PC-9 (cell line): Measurements from ENCODE around the gene UCP1. TPM values are rescaled to one million over a fixed set of nuclear protein-coding genes. Genes with fewer than 3 reads are reported as not detected.
A peak's percentile ranks its signal among the peaks of the same experiment; 100 is the strongest.

ENCODE experiments used
- BruUV-seq: library from RNA; stranded (reverse); fragments of 400-500 nt; replicated peaks from 2 replicates; lab custom pipeline; 2021; lab: Mats Ljungman, UMichigan
- CTCF ChIA-PET: fragments of 300-600 bp; sonication (Branson Sonifier 250); formaldehyde crosslinking; loops from one replicate; lab custom pipeline; 2022; ENCODE audit warnings: antibody characterized with exemption; lab: Charles Lee
- POLR2A ChIA-PET: fragments of 300-600 bp; sonication (Branson Sonifier 250); formaldehyde crosslinking; loops from one replicate; lab custom pipeline; 2022; ENCODE audit warnings: antibody characterized with exemption; ENCODE audit not compliant: unreplicated experiment; lab: Charles Lee
- DNase-seq, 2 experiments: peaks; one replicate each; pipeline versions ENCODE4 v3.0.0 to v3.0.0-alpha.2; 2015 to 2022; ENCODE audit warnings: mixed read lengths in 1 of 2
- H2AFZ ChIP-seq: fragments of 200-600 bp; sonication (generic); 2 replicates; pipeline ENCODE4 v1.8.1; 2017; ENCODE audit warnings: antibody characterized with exemption
- H3F3A ChIP-seq: fragments of 200-600 bp; sonication (generic); 2 replicates; pipeline ENCODE4 v1.8.1; 2017; ENCODE audit warnings: antibody characterized with exemption, mild to moderate bottlenecking, low read depth; ENCODE audit not compliant: insufficient read depth
- H3K27ac ChIP-seq: fragments of 200-600 bp; sonication (generic); 2 replicates; pipeline ENCODE4 v1.6.1; 2016; ENCODE audit warnings: mixed run types
- H3K27me3 ChIP-seq: fragments of 200-600 bp; sonication (generic); 2 replicates; pipeline ENCODE4 v1.6.1; 2016; ENCODE audit warnings: low read depth, mixed run types; ENCODE audit not compliant: insufficient read depth
- H3K36me3 ChIP-seq: fragments of 200-600 bp; sonication (generic); 2 replicates; pipeline ENCODE4 v1.6.1; 2016; ENCODE audit warnings: low read depth, mixed run types
- H3K4me1 ChIP-seq: fragments of 200-600 bp; sonication (generic); replicated peaks from 2 replicates; pipeline ENCODE4 v1.6.1; 2016; ENCODE audit warnings: mixed run types; ENCODE audit not compliant: insufficient read depth
- H3K4me2 ChIP-seq: fragments of 200-600 bp; sonication (generic); 2 replicates; pipeline ENCODE4 v1.6.1; 2017; ENCODE audit warnings: mixed run types
- H3K4me3 ChIP-seq: fragments of 200-600 bp; sonication (generic); 2 replicates; pipeline ENCODE4 v1.6.1; 2016; ENCODE audit warnings: mixed run types
- H3K79me2 ChIP-seq: fragments of 200-600 bp; sonication (generic); 2 replicates; pipeline ENCODE4 v1.6.1; 2017; ENCODE audit warnings: low read depth, mixed run types
- H3K9me2 ChIP-seq: fragments of 200-600 bp; sonication (generic); 2 replicates; pipeline ENCODE4 v1.8.1; 2017; ENCODE audit warnings: mild to moderate bottlenecking; ENCODE audit not compliant: insufficient read depth
- H3K9me3 ChIP-seq: fragments of 200-600 bp; sonication (generic); 2 replicates; pipeline ENCODE4 v1.8.1; 2016; ENCODE audit warnings: low read depth; ENCODE audit not compliant: insufficient read depth
- H4K20me1 ChIP-seq: fragments of 200-600 bp; sonication (generic); 2 replicates; pipeline ENCODE4 v1.8.1; 2017; ENCODE audit not compliant: insufficient read depth
- CTCF ChIP-seq: fragments of 200-600 bp; sonication (generic); conservative IDR thresholded peaks from 2 replicates; pipeline ENCODE4 v1.6.1; 2017; ENCODE audit warnings: mixed run types, antibody characterized with exemption, mild to moderate bottlenecking, moderate library complexity
- EZH2 ChIP-seq: fragments of 200-600 bp; sonication (generic); IDR thresholded peaks from 2 replicates; pipeline ENCODE4 v1.8.0; 2017; ENCODE audit warnings: antibody characterized with exemption, low read depth
- intact Hi-C: fragments of 100-400 bp; cut with micrococcal nuclease; formaldehyde crosslinking; loops from one replicate; pipeline ENCODE4 v1.10.0; 2022; ENCODE audit not compliant: unreplicated experiment
- total RNA-seq: library from RNA; stranded (reverse); gene quantifications from 2 replicates; pipeline ENCODE4 v1.2.3, GENCODE V29; 2021

UCP1 gene
- total RNA-seq, 1 experiment from 2014 or later: not detected

GRCh38 chr4:140595065-140595464 lies 26.3 kb upstream of the UCP1 start:
- H3K4me1 ChIP-seq: no peaks in the 10 kb centered on the region
- no peak overlapping the region for H3K4me2 ChIP-seq
- H3F3A ChIP-seq: no peaks in the 10 kb centered on the region
- CTCF ChIA-PET: interaction anchor here (0.8 to 1.1 kb wide), 3 partner anchors 14 to 256 kb away, joined by 3 to 6 read pairs (median 5); no protein-coding TSS in a partner anchor
- H4K20me1 ChIP-seq: no peaks in the 10 kb centered on the region
- DNase-seq: peak; percentile 40 to 46
- H3K36me3 ChIP-seq: no peaks in the 10 kb centered on the region
- peak; percentile 67 for TF ChIP-seq CTCF
- no peak for TF ChIP-seq EZH2
- H3K27me3 ChIP-seq: no peaks in the 10 kb centered on the region
- H2AFZ ChIP-seq: no peak overlapping the region
- no TSS peak for BruUV-seq
- POLR2A ChIA-PET: no interaction called here
- intact Hi-C loops: loop anchor here (1.0 to 10.0 kb wide), 5 partner anchors 42 to 560 kb away; partner anchors contain the start of gene RNF150
- no peak overlapping the region for H3K27ac ChIP-seq
- no peaks in the 10 kb centered on the region for H3K9me3 ChIP-seq
- H3K9me2 ChIP-seq: no peaks in the 10 kb centered on the region
- H3K4me3 ChIP-seq: no peak overlapping the region
- H3K79me2 ChIP-seq: no peaks in the 10 kb centered on the region

DNA sequence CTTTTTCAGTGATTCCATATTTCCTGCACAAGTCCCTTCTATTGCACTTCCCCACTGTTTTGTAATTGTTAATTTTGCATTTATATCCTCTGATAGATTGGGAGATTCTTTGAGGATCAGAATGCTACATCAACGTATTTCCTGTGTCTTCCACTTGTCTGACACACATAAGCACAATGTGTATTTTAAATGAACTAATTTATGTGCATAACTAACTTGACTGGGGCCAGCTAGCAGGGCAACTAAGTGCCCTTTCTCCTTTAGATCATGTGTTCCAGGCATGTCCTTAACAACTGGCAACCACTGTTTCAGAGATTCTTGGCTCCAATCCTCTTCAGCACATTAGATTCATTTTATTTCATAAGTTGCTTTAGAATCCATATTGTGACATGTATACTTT lies 15.7 kb upstream of the UCP1 start:
- ChIA-PET CTCF (no interaction called here), POLR2A (interaction anchor here (0.7 kb wide), 1 partner anchor 285 kb away, joined by 4 read pairs; no protein-coding TSS in a partner anchor)
- BruUV-seq: no TSS peak

DNA sequence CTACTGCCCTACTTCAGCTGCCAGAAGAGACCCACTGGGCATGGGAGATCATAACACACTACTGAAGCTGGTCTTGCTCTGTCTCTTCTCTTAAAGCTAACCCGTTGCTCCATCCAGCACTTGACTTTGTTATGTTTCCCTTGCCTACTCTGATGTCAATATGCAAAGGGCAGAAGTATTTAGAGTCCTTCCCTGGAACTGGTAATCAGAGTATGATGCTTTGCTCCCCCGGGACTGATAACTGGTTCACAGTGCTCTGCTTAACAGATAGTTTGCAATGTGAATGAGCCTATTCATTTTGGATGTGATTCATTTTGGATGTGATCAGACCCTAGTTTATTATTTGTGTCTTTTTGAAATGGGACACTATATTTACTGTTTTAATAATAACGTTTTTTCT lies 12.3 kb upstream of the UCP1 start:
- BruUV-seq: no TSS peak
- TF ChIP-seq CTCF: no peak
- POLR2A ChIA-PET: interaction anchor here (0.6 kb wide), 1 partner anchor 28 kb away, joined by 19 read pairs; no protein-coding TSS in a partner anchor

More for the DNA sequence above, 15.7 kb upstream of the UCP1 start:
- intact Hi-C loops: no loop called here
- no peak for TF ChIP-seq EZH2
- no peak for TF ChIP-seq CTCF
- H3K9me2 ChIP-seq: no peaks in the 10 kb centered on the region
- no peaks in the 10 kb centered on the region for H3K9me3 ChIP-seq
- no peaks in the 10 kb centered on the region for H3F3A ChIP-seq
- H3K4me2 ChIP-seq: no peak overlapping the region
- H3K27ac ChIP-seq: no peak overlapping the region
- no peak overlapping the region for H3K4me3 ChIP-seq
- no peaks in the 10 kb centered on the region for H3K36me3 ChIP-seq
- DNase-seq: no peak
- no peaks in the 10 kb centered on the region for H3K4me1 ChIP-seq
- H3K27me3 ChIP-seq: no peaks in the 10 kb centered on the region
- H4K20me1 ChIP-seq: no peaks in the 10 kb centered on the region
- H3K79me2 ChIP-seq: no peaks in the 10 kb centered on the region
- no peak overlapping the region for H2AFZ ChIP-seq

More for the DNA sequence above, 12.3 kb upstream of the UCP1 start:
- no peaks in the 10 kb centered on the region for H3K9me2 ChIP-seq
- CTCF ChIA-PET: no interaction called here
- no peaks in the 10 kb centered on the region for H3K4me1 ChIP-seq
- H3K36me3 ChIP-seq: no peaks in the 10 kb centered on the region
- no peaks in the 10 kb centered on the region for H4K20me1 ChIP-seq
- H3K27ac ChIP-seq: no peak overlapping the region
- H3K9me3 ChIP-seq: no peaks in the 10 kb centered on the region
- intact Hi-C loops: no loop called here
- no peaks in the 10 kb centered on the region for H3K27me3 ChIP-seq
- DNase-seq: no peak
- no peak overlapping the region for H2AFZ ChIP-seq
- no peak overlapping the region for H3K4me2 ChIP-seq
- H3K4me3 ChIP-seq: no peak overlapping the region
- H3F3A ChIP-seq: no peaks in the 10 kb centered on the region
- H3K79me2 ChIP-seq: no peaks in the 10 kb centered on the region
